Left renal cortex interstitium (tissue), 4 donors: ENCODE results near the gene GATAD2B. TPM values are rescaled to one million over a fixed set of nuclear protein-coding genes. Genes with fewer than 3 reads are reported as not detected.

Source experiments
- DNase-seq, 4 donors: peaks; one replicate each; pipeline ENCODE4 v3.0.0-alpha.2; 2013; ENCODE audit warnings: low read depth in 4 of 4, low spot score in 2 of 4, missing footprints in 1 of 4
- polyA plus RNA-seq, 4 donors: library from polyadenylated mRNA; unstranded; fragments of 120-200 nt; gene quantifications; one replicate each; pipeline ENCODE4 v1.2.1, GENCODE V29; 2013; ENCODE audit not compliant: insufficient read length in 4 of 4

Gene GATAD2B
- polyA plus RNA-seq = 10 to 100 TPM; 22.6 to 37.1 (median 28.9) TPM

GRCh38 chr1:153922972-153923925 is at the start of gene GATAD2B:
TSS of gene GATAD2B (minus strand) at chr1:153922972. CDS start at chr1:153828347, 94,625 bp downstream.
- peak; percentile 99 to 100 (median 100) for DNase-seq

GRCh38 chr1:153970346-153970745 is 47.6 kb upstream of the GATAD2B start:
- DNase-seq = no peak

GRCh38 chr1:153968972-153969371 is 46.2 kb upstream of the GATAD2B start:
- DNase-seq = no peak

GRCh38 chr1:153968408-153968807 is 45.6 kb upstream of the GATAD2B start:
- DNase-seq = peak in 1 of 4 donors; percentile 16

- no peak for DNase-seq
Observed at GRCh38 chr1:153968000-153968363, 45.2 kb upstream of the GATAD2B start.

- DNase-seq = peak; percentile 89 to 97 (median 92)
Observed at GRCh38 chr1:153967107-153967999, 44.6 kb upstream of the GATAD2B start, which contains the start of gene CREB3L4. TSS of gene CREB3L4 (plus strand) at chr1:153967902. CDS start at chr1:153968526, 624 bp downstream.

- DNase-seq = no peak
Observed at GRCh38 chr1:153963850-153964331, 41.1 kb upstream of the GATAD2B start.

GRCh38 chr1:153963030-153963849 is 40.5 kb upstream of the GATAD2B start, which contains the start of gene SLC39A1:
TSS of gene SLC39A1 (minus strand) at chr1:153963537. CDS start at chr1:153962715, 822 bp downstream.
- peak in 3 of 4 donors; percentile 95 to 97 (median 97) for DNase-seq

GRCh38 chr1:153962088-153963029 is 39.6 kb upstream of the GATAD2B start:
- DNase-seq = no peak

- no peak for DNase-seq
Observed at GRCh38 chr1:153961421-153961820, 38.6 kb upstream of the GATAD2B start.

GRCh38 chr1:153960206-153960605 is 37.4 kb upstream of the GATAD2B start:
- no peak for DNase-seq

- no peak for DNase-seq
Observed at GRCh38 chr1:153959454-153959853, 36.7 kb upstream of the GATAD2B start.

- DNase-seq = no peak
Observed at GRCh38 chr1:153958961-153959260, 36.1 kb upstream of the GATAD2B start.

- DNase-seq = peak in 3 of 4 donors; percentile 91 to 98 (median 96)
Observed at GRCh38 chr1:153958111-153958960, 35.6 kb upstream of the GATAD2B start, which contains the start of gene CRTC2. TSS of gene CRTC2 (minus strand) at chr1:153958612. CDS start at chr1:153958497, 115 bp downstream.

GRCh38 chr1:153957744-153958110 is 35.0 kb upstream of the GATAD2B start:
- DNase-seq = no peak

- no peak for DNase-seq
Observed at GRCh38 chr1:153956997-153957715, 34.4 kb upstream of the GATAD2B start.

- DNase-seq = no peak
Observed at GRCh38 chr1:153954826-153955225, 32.1 kb upstream of the GATAD2B start.
